Glutamatergic neuron (in vitro differentiated cells): ENCODE measurements around the gene TRIM14. TPM values are rescaled to one million over a fixed set of nuclear protein-coding genes. Genes with fewer than 3 reads are reported as not detected.
"Not testable (repeated sequence)": the region's sequence is repeated elsewhere in the genome, so short reads cannot be mapped to it uniquely, and the experiment has no call there.

ENCODE experiments used
- DNase-seq: peaks from one replicate; pipeline ENCODE4 v3.0.0; 2022
- H3K27ac Mint-ChIP-seq: one replicate; pipeline ENCODE4 v1.8.0; 2020; ENCODE audit warnings: mild to moderate bottlenecking, mixed read lengths, inconsistent platforms; ENCODE audit not compliant: unreplicated experiment
- H3K27me3 Mint-ChIP-seq: one replicate; pipeline ENCODE4 v1.8.0; 2020; ENCODE audit warnings: mild to moderate bottlenecking, moderate library complexity, mixed read lengths, inconsistent platforms; ENCODE audit not compliant: unreplicated experiment
- H3K36me3 Mint-ChIP-seq: one replicate; pipeline ENCODE4 v1.8.0; 2020; ENCODE audit warnings: mild to moderate bottlenecking, mixed read lengths, inconsistent platforms; ENCODE audit not compliant: unreplicated experiment
- H3K4me1 Mint-ChIP-seq: one replicate; pipeline ENCODE4 v1.8.0; 2020; ENCODE audit warnings: mild to moderate bottlenecking, low read depth, mixed read lengths, inconsistent platforms; ENCODE audit not compliant: unreplicated experiment
- H3K4me3 Mint-ChIP-seq: one replicate; pipeline ENCODE4 v1.8.0; 2020; ENCODE audit warnings: mild to moderate bottlenecking, mixed read lengths, inconsistent platforms; ENCODE audit not compliant: unreplicated experiment
- H3K9me3 Mint-ChIP-seq: one replicate; pipeline ENCODE4 v1.8.0; 2020; ENCODE audit warnings: mild to moderate bottlenecking, moderate library complexity, mixed read lengths, inconsistent platforms; ENCODE audit not compliant: unreplicated experiment
- total RNA-seq: library from RNA; stranded (reverse); fragmentation: NEBNext Ultra II Directional; extraction: Animal tissue kit (Norgen Biotek cat#: 25700); gene quantifications from one replicate; pipeline ENCODE4 v1.2.1, GENCODE V29; 2021; ENCODE audit not compliant: unreplicated experiment
- TF ChIP-seq, protein P1 (sequence below): fragments of 200-600 bp; sonication (generic); IDR thresholded peaks from one replicate; pipeline ENCODE4 v1.5.0; 2021; ENCODE audit not compliant: partially characterized antibody, unreplicated experiment

The TRIM14 gene
- total RNA-seq, 1 donor from 2014 or later: 0.71 TPM

DNA sequence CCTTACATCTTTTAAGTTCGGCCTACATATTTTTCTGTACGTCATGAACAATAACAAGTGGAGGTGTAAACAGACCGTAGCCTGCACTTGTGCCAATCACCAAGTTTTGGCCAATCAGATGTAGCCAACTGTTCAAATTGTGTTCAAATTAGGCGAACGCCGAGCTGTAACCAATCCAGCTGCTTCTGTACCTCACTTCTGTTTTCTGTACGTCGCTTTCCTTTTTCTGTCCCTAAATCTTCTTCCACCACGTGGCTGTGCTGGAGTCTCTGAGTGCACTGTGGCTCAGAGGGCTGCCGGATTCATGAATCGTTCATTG is 26.4 kb downstream of the TRIM14 start:
- DNase-seq: no peak
- TF ChIP-seq, protein P1, sequence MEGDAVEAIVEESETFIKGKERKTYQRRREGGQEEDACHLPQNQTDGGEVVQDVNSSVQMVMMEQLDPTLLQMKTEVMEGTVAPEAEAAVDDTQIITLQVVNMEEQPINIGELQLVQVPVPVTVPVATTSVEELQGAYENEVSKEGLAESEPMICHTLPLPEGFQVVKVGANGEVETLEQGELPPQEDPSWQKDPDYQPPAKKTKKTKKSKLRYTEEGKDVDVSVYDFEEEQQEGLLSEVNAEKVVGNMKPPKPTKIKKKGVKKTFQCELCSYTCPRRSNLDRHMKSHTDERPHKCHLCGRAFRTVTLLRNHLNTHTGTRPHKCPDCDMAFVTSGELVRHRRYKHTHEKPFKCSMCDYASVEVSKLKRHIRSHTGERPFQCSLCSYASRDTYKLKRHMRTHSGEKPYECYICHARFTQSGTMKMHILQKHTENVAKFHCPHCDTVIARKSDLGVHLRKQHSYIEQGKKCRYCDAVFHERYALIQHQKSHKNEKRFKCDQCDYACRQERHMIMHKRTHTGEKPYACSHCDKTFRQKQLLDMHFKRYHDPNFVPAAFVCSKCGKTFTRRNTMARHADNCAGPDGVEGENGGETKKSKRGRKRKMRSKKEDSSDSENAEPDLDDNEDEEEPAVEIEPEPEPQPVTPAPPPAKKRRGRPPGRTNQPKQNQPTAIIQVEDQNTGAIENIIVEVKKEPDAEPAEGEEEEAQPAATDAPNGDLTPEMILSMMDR: no peak
- Mint-ChIP-seq H3K36me3 (peaks cover 4% of the 10 kb centered on the region), H3K4me3 (no peak overlapping the region), H3K4me1 (no peaks in the 10 kb centered on the region), H3K27me3 (peaks cover 8% of the 10 kb centered on the region), H3K27ac (no peak overlapping the region), H3K9me3 (peaks cover 3% of the 10 kb centered on the region)

DNA sequence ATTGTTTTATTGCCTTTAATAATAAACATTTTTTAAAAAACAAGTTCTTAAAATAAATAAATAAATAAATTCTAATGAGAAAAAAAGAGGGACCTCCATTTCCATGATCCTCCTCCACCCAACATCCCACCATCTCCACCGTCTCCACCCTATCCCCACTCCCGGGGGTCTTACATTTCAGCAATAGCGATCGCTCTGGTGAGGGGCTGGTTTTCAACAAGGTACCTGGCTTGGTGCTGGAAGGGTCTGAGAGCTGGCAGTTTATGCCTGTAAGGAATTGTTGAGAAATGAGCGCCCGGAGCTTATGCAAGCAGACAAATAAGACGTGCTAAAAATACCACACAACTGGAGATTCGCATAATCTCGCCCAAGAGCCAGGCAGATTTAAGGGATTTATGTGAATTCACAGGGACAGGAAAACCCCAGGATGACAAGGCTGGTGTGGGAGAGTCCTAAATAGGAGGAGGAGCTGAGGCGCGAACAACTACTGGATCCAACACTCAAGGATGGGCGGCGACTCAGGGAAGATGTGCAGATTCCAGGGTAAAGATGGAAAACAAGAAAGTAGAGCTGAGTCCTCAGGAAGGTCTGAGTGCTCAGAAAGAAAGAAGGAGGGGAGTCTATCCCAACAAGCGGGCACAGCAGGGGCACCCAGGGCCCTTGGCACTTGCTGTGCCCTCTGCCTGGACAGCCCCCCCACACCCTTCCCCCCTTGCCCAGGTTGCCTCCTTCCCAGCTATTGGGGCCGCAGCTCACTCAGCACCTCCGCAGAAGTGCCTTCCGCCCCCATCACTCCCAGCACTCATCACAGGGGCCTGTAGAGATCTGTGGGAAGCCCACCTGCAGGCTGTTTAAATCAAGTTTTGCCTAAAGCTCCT is 27.0 kb downstream of the TRIM14 start:
- no peak overlapping the region for H3K4me3 Mint-ChIP-seq
- DNase-seq: no peak
- peaks cover 4% of the 10 kb centered on the region for H3K36me3 Mint-ChIP-seq
- peaks cover 5% of the 10 kb centered on the region for H3K9me3 Mint-ChIP-seq
- TF ChIP-seq, protein P1: no peak
- H3K27ac Mint-ChIP-seq: no peak overlapping the region
- H3K4me1 Mint-ChIP-seq: no peaks in the 10 kb centered on the region
- H3K27me3 Mint-ChIP-seq: peaks cover 9% of the 10 kb centered on the region

DNA sequence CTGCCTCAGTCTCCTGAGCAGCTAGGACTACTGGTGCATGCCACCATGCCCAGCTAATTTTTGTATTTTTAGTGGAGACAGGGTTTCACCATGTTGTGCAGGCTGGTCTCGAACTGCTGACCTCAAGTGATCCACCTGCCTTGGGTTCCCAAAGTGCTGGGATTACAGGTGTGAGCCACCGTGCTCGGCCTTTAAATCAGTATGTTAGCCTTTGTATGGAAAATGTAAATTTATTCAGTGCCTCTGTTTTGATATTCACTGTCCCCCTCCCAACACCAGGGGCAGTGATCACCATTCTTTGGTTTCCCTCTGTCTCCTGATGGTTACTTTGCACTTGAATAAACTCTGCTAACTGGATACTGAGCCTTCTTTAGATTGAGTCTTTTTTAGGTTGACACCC is 28.3 kb downstream of the TRIM14 start:
- H3K4me1 Mint-ChIP-seq, H3K27ac Mint-ChIP-seq, H3K9me3 Mint-ChIP-seq, DNase-seq, H3K36me3 Mint-ChIP-seq, H3K4me3 Mint-ChIP-seq: not testable (repeated sequence)
- peaks cover 14% of the 10 kb centered on the region for H3K27me3 Mint-ChIP-seq

DNA sequence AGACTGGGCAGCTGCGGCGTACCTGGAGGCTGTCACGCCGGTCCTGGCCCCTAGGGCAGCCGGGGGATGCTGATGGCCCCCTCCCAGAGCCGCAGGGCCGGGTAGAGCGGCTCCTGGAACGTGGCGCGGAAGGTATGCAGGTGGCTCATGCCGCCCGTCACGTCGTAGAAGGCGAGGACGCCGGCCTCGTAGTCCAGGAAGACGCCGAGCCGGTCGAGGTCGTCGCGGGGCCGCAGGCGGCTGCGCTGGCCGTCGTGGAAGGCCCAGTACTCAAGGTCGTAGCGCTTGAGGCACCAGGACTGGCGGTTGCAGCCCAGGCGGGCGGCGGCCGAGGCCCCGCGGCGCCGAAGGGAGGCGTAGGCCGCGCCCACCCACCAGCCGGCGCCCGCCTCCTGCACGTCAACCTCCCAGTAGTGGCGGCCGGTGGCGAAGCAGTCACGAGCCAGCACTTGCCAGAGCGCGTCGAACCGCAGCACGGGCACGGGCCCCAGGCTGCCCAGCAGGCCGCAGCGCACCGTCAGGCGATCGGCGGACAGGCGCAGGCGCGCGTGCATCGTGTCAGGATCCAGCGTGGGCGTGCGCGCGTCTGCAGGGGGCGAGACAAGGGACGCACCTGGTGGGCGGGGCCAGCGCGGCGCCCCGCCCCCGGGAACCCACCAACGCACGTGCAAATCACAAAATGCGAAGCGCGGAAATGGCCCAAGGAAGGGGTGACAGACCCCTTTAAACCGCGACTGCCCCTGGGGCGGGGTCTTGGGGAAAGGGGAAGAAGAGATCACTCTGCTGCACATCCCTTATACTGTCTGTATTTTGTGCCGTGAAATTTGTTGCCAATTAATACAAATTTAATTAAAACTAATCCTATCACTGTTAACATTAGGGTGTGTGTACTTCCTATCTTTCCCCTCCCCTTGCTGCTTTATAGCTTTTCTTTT is 31.3 kb downstream of the TRIM14 start:
- peaks cover 7% of the 10 kb centered on the region for H3K9me3 Mint-ChIP-seq
- H3K27me3 Mint-ChIP-seq: peaks cover 11% of the 10 kb centered on the region

DNA sequence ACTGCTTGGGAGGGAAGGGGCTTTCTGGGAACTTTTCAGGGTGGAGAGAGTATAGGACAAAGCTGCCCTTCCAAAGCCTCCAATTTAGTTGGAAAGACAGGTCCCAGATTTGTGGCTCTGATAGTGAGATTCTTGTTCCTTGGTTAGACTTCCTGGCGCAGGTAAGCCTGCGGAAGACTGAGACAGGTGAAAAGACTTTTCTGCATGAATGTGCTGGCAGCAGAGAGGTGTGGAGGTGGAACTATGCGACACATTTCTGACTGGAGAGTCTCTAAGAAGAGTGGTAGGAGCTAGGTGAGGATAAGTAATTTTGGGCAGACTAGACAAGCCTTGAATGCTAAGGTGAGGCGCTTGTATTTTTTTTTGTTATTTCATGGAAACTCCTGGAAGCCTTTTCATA is 32.6 kb downstream of the TRIM14 start:
- Mint-ChIP-seq H3K27ac (no peak overlapping the region), H3K36me3 (peaks cover 4% of the 10 kb centered on the region), H3K27me3 (peaks cover 11% of the 10 kb centered on the region), H3K4me3 (peak overlapping the region; percentile 45), H3K9me3 (peaks cover 7% of the 10 kb centered on the region), H3K4me1 (peaks cover 2% of the 10 kb centered on the region)
- TF ChIP-seq, protein P1: no peak
- DNase-seq: no peak

More for the DNA sequence above, 31.3 kb downstream of the TRIM14 start:
- peak; percentile 77 for DNase-seq
- H3K27ac Mint-ChIP-seq: no peak overlapping the region
- peak overlapping the region; percentile 23 for H3K4me3 Mint-ChIP-seq
- H3K4me1 Mint-ChIP-seq: peaks cover 2% of the 10 kb centered on the region
- TF ChIP-seq, protein P1: peak; percentile 35
- H3K36me3 Mint-ChIP-seq: peaks cover 4% of the 10 kb centered on the region
